Caki2 (cell line): ENCODE measurements around the gene ATG16L1. TPM values are rescaled to one million over a fixed set of nuclear protein-coding genes. Genes with fewer than 3 reads are reported as not detected.

Source experiments
- DNase-seq: peaks from one replicate; pipeline ENCODE4 v3.0.0-alpha.2; 2015; ENCODE audit warnings: low read depth
- in situ Hi-C: cut with HindIII; loops from 2 replicates; pipeline ENCODE4 v1.10.0; 2016; ENCODE audit warnings: low sequenced_read_pairs, low pct_unique_long_range_greater_than_20kb, mixed read lengths
- total RNA-seq: library from RNA; depleted of rRNA; stranded (reverse); fragments of >200 nt; shearing (Covaris generic); gene quantifications from 2 replicates; pipeline ENCODE4 v1.2.3, GENCODE V29; 2014; ENCODE audit warnings: low replicate concordance; rRNA removed

Gene ATG16L1
- total RNA-seq, 1 experiment from 2014 or later, result 33.0 TPM

DNA sequence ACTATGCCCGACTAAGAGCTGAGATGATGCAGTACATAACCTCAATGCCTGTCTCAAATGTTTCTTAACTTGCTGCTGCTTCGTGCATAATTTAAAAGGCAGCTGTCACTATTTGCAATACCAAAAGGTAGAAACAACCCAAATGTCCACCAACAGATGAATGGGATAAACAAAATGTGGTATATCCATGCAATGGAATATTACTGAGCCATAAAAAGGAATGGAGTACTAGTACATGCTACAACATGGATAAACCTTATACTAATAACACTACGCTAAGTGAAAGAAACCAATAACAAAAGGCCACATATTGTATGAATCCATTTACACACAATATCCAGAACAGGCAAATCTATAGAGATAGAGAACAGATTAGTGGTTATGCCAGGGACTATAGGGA, 89.8 kb downstream of the ATG16L1 start:
- DNase-seq, result no peak
- in situ Hi-C loops, result no loop called here

DNA sequence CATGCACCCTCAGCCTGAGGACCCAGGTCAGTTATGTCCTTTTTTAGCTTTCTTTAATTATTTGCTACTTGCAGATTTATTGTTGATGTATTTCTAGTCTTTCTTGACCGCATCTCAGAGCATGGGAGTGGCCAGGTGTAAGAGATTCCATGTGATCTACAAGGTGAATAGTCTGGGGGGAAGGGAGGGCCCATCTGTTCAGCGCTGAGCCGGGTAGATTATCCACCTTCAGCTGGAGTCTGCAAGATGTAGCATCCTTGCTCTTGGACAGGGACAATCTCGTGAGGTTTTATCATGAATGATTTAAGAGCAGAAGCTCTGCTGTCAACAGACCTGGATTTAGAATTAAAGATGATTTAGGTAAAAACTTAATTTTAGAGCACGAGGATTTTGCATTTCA, 90.8 kb downstream of the ATG16L1 start:
- DNase-seq, result no peak
- in situ Hi-C loops, result no loop called here

DNA sequence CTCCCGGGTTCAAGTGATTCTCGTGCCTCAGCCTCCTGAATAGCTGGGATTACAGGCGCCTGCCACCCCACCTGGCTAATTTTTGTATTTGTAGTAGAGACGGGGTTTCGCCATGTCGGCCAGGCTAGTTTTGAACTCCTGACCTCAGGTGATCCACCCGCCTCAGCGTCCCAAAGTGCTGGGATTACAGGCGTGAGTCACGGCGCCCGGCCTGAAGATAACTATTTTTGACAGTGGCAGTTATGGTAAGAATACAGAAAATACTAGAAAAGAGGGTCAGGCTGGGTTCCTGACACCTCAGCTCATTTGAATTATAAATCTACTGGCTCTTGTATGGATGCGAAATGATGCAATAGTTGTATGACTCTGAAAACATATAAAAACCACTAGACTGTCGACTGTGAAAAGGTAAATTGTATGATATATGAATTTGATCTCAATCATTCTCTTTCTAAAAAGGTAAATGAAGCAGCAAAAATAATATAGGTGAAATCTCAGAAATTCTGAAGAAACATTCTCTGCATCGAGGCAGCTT, 91.8 kb downstream of the ATG16L1 start:
- no peak for DNase-seq
- in situ Hi-C loops, result no loop called here

Other genes with a start within 250 kb of the ATG16L1 start
- 72.6 and 115 TPM in 2 replicates for gene NGEF, start 238.4 kb upstream of the ATG16L1 start, total RNA-seq
- gene NEU2, start 219.0 kb upstream of the ATG16L1 start, total RNA-seq, result not detected in 2 replicates
- not detected in 2 replicates for gene INPP5D, start 191.3 kb upstream of the ATG16L1 start, total RNA-seq
- gene SAG, start 56.1 kb downstream of the ATG16L1 start, total RNA-seq, result not detected in 2 replicates
- gene DGKD, start 102.8 kb downstream of the ATG16L1 start, total RNA-seq, result 5.1 and 7.8 TPM in 2 replicates